SKM-1 treated with dmso at 0.1 percent for 144 hours (cell line): ENCODE data around the gene MKRN3.

Source experiments
- DNase-seq: peaks from one replicate; lab custom pipeline; 2025; ENCODE audit not compliant: unreplicated experiment; lab: John Stamatoyannopoulos, UW

MKRN3 gene

GRCh38 chr15:23565395-23566070, at the start of gene MKRN3:
TSS of gene MKRN3 (plus strand) at chr15:23565674. CDS start at chr15:23565783, 109 bp downstream.
- no peak for DNase-seq

GRCh38 chr15:23516866-23517265, 48.6 kb upstream of the MKRN3 start:
- no peak for DNase-seq

GRCh38 chr15:23518104-23518503, 47.4 kb upstream of the MKRN3 start:
- DNase-seq, result no peak

- no peak for DNase-seq
These were observed 40.7 kb upstream of the MKRN3 start for GRCh38 chr15:23524816-23525215.

GRCh38 chr15:23529891-23530290, 35.6 kb upstream of the MKRN3 start:
- no peak for DNase-seq

- DNase-seq, result no peak
These were observed 33.5 kb upstream of the MKRN3 start for GRCh38 chr15:23532024-23532423.

GRCh38 chr15:23536659-23537058, 28.8 kb upstream of the MKRN3 start:
- no peak for DNase-seq

GRCh38 chr15:23538648-23539047, 26.8 kb upstream of the MKRN3 start:
- DNase-seq, result no peak

- no peak for DNase-seq
These were observed 25.6 kb upstream of the MKRN3 start for GRCh38 chr15:23539892-23540291.

- no peak for DNase-seq
These were observed 19.3 kb upstream of the MKRN3 start for GRCh38 chr15:23546158-23546557.

- DNase-seq, result no peak
These were observed 17.4 kb upstream of the MKRN3 start for GRCh38 chr15:23548071-23548470.

GRCh38 chr15:23561914-23562313, 3.6 kb upstream of the MKRN3 start:
- no peak for DNase-seq

GRCh38 chr15:23564821-23565394, 566 bp upstream of the MKRN3 start:
- no peak for DNase-seq

GRCh38 chr15:23566071-23566554, 639 bp downstream of the MKRN3 start:
- DNase-seq, result no peak

- DNase-seq, result no peak
These were observed 1.2 kb downstream of the MKRN3 start for GRCh38 chr15:23566651-23567050.

- no peak for DNase-seq
These were observed 2.4 kb downstream of the MKRN3 start for GRCh38 chr15:23567921-23568320.

- no peak for DNase-seq
These were observed 3.9 kb downstream of the MKRN3 start for GRCh38 chr15:23569151-23569925.

GRCh38 chr15:23570486-23570885, 5.0 kb downstream of the MKRN3 start:
- DNase-seq, result no peak

GRCh38 chr15:23572844-23573243, 7.4 kb downstream of the MKRN3 start:
- DNase-seq, result no peak

- DNase-seq, result no peak
These were observed 9.3 kb downstream of the MKRN3 start for GRCh38 chr15:23574742-23575141.

GRCh38 chr15:23576061-23576460, 10.6 kb downstream of the MKRN3 start:
- DNase-seq, result no peak

- DNase-seq, result no peak
These were observed 13.2 kb downstream of the MKRN3 start for GRCh38 chr15:23578521-23579150.
